GM06990 (cell line): Measurements from ENCODE around the gene ZGRF1.
"Not testable (repeated sequence)": the region's sequence is repeated elsewhere in the genome, so short reads cannot be mapped to it uniquely, and the experiment has no call there.

Experiments
- DNase-seq: peaks from one replicate; pipeline ENCODE4 v3.0.0-alpha.2; 2011; ENCODE audit not compliant: insufficient read length; ENCODE audit errors: extremely low read depth
- H3K27me3 ChIP-seq: replicated peaks from 2 replicates; pipeline ENCODE4 v1.6.0; 2011; ENCODE audit warnings: low read length; ENCODE audit not compliant: control insufficient read depth, insufficient read depth
- H3K36me3 ChIP-seq: 2 replicates; pipeline ENCODE4 v1.5.1; 2011; ENCODE audit warnings: low read length; ENCODE audit not compliant: control insufficient read depth, insufficient read depth
- H3K4me3 ChIP-seq: replicated peaks from 2 replicates; pipeline ENCODE4 v1.5.1; 2011; ENCODE audit warnings: low read depth, mild to moderate bottlenecking, control low read depth, low read length
- CTCF ChIP-seq: IDR thresholded peaks from 2 replicates; pipeline ENCODE4 v1.5.1; 2011; ENCODE audit warnings: low read length, control low read depth, mild to moderate bottlenecking, inconsistent platforms; ENCODE audit not compliant: insufficient read depth, poor library complexity, severe bottlenecking

Gene ZGRF1

GRCh38 chr4:112502871-112503270 is 133.8 kb downstream of the ZGRF1 start:
- no peak overlapping the region for H3K4me3 ChIP-seq
- TF ChIP-seq CTCF: no peak
- no peak for DNase-seq
- no peaks in the 10 kb centered on the region for H3K27me3 ChIP-seq
- H3K36me3 ChIP-seq: no peaks in the 10 kb centered on the region

GRCh38 chr4:112492321-112492720 is 144.4 kb downstream of the ZGRF1 start:
- Histone ChIP-seq H3K4me3 (no peak overlapping the region), H3K27me3 (no peaks in the 10 kb centered on the region), H3K36me3 (no peaks in the 10 kb centered on the region)
- DNase-seq: no peak
- TF ChIP-seq CTCF: no peak

- DNase-seq, H3K27me3 ChIP-seq, H3K36me3 ChIP-seq, H3K4me3 ChIP-seq: not testable (repeated sequence)
Measured at GRCh38 chr4:112490808-112491207, 145.9 kb downstream of the ZGRF1 start.
